ENCODE results near the gene OR52B4.
"Not testable (repeated sequence)": the region's sequence is repeated elsewhere in the genome, so short reads cannot be mapped to it uniquely, and the experiment has no call there.

The OR52B4 gene

GRCh38 chr11:4368286-4368685, at the start of gene OR52B4:
Gene OR52B4 (minus strand): TSS chr11:4368386. CDS start chr11:4368295, 91 bp downstream.
- DNase-seq (ENCODE audit: low spot score), result no peak
- ChIA-PET CTCF (no interaction called here), POLR2A (ENCODE audit: low non-redundant PET) (no interaction called here)
- TF ChIP-seq CTCF (conservative IDR thresholded peaks at IDR 0.05; ENCODE audit: low read depth), result no peak
- H3K27ac ChIP-seq, result no peak within 1 kb of the TSS

GRCh38 chr11:4416816-4417215, 48.6 kb upstream of the OR52B4 start:
- H3K27ac ChIP-seq, result no peak overlapping the region
- POLR2A ChIA-PET (ENCODE audit: low non-redundant PET), result no interaction called here
- CTCF ChIA-PET, result no interaction called here
- no peak for DNase-seq (ENCODE audit: low spot score)
- TF ChIP-seq CTCF (conservative IDR thresholded peaks at IDR 0.05; ENCODE audit: low read depth), result no peak

GRCh38 chr11:4416306-4416705, 48.1 kb upstream of the OR52B4 start:
- CTCF ChIA-PET, result interaction anchor here (0.6 kb wide), 1 partner anchor 191 kb away, joined by 3 read pairs; the partner anchor contains the start of gene TRIM68
- POLR2A ChIA-PET (ENCODE audit: low non-redundant PET), result no interaction called here
- no peak overlapping the region for H3K27ac ChIP-seq
- no peak for DNase-seq (ENCODE audit: low spot score)
- no peak for TF ChIP-seq CTCF (conservative IDR thresholded peaks at IDR 0.05; ENCODE audit: low read depth)

- H3K27ac ChIP-seq; POLR2A ChIA-PET (ENCODE audit: low non-redundant PET); DNase-seq (ENCODE audit: low spot score); CTCF ChIA-PET: not testable (repeated sequence)
Measured at GRCh38 chr11:4406206-4406605, 38.0 kb upstream of the OR52B4 start.

- CTCF ChIA-PET, result no interaction called here
- H3K27ac ChIP-seq, result no peak overlapping the region
- no peak for DNase-seq (ENCODE audit: low spot score)
- POLR2A ChIA-PET (ENCODE audit: low non-redundant PET), result interaction anchor here (0.7 kb wide), 1 partner anchor 209 kb away, joined by 3 read pairs; no protein-coding TSS in a partner anchor
- no peak for TF ChIP-seq CTCF (conservative IDR thresholded peaks at IDR 0.05; ENCODE audit: low read depth)
Measured at GRCh38 chr11:4393858-4394223, 25.7 kb upstream of the OR52B4 start.

- no peak for TF ChIP-seq CTCF (conservative IDR thresholded peaks at IDR 0.05; ENCODE audit: low read depth)
- CTCF ChIA-PET, result no interaction called here
- DNase-seq (ENCODE audit: low spot score), result peak; percentile 84
- H3K27ac ChIP-seq, result peak within 1 kb of the TSS; percentile 62
- POLR2A ChIA-PET (ENCODE audit: low non-redundant PET), result interaction anchor here (0.7 kb wide), 1 partner anchor 208 kb away, joined by 3 read pairs; no protein-coding TSS in a partner anchor
Measured at GRCh38 chr11:4393209-4393857, 25.1 kb upstream of the OR52B4 start, which contains the start of gene TRIM21. Gene TRIM21 (minus strand): TSS chr11:4393702. CDS start chr11:4390409, 3,293 bp downstream.

- no peak for TF ChIP-seq CTCF (conservative IDR thresholded peaks at IDR 0.05; ENCODE audit: low read depth)
- H3K27ac ChIP-seq, result no peak overlapping the region
- DNase-seq (ENCODE audit: low spot score), result no peak
- ChIA-PET POLR2A (ENCODE audit: low non-redundant PET) (no interaction called here), CTCF (no interaction called here)
Measured at GRCh38 chr11:4388221-4388620, 20.0 kb upstream of the OR52B4 start.

Measured in RWPE1 (cell line).